GM23248 (cell line): Measurements from ENCODE around the gene PARG.

ENCODE experiments used
- EZH2 ChIP-seq: fragments of 200-600 bp; sonication (generic); IDR thresholded peaks from 2 replicates; pipeline ENCODE4 v1.6.1; 2018; ENCODE audit warnings: antibody characterized with exemption, mild to moderate bottlenecking; ENCODE audit not compliant: insufficient read depth, poor library complexity, severe bottlenecking
- EZH2phosphoT487 ChIP-seq: fragments of 200-600 bp; sonication (generic); IDR thresholded peaks from 2 replicates; pipeline ENCODE4 v1.6.1; 2018; ENCODE audit warnings: antibody characterized with exemption, moderate library complexity, mild to moderate bottlenecking, low read depth; ENCODE audit not compliant: insufficient read depth

DNA sequence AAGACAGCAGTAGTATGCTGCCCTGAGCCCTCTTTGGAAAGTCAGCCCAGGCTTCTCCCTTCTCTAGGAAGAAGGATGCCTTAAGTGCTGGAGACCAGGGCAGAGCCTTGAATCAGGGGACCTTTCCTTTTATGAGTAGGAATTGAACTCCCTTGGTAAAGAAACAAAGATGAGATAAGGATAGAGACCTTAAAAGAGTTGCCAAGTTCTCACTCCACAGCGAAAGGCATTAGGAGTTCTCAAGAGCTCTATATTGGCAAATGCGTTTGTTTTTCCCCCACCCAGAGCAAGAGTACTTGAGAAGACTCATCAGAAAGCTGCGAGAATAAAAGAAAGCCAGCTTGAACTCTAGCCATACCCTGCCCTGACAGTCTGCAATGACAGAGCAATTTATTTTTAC, 106.9 kb downstream of the PARG start:
- no peak for TF ChIP-seq EZH2
- no peak for TF ChIP-seq EZH2phosphoT487
